K562 (cell line): ENCODE data around the gene GSTM1. TPM values are rescaled to one million over a fixed set of nuclear protein-coding genes. Genes with fewer than 3 reads are reported as not detected.

Source experiments
- ATAC-seq: fragments of 200-7000 bp; cut with Tn5 transposase; 3 replicates; pipeline ENCODE4 v1.9.1; 2020; ENCODE audit warnings: moderate library complexity
- BruUV-seq: library from RNA; stranded (reverse); fragments of 400-500 nt; replicated peaks from 2 replicates; lab custom pipeline; 2021; lab: Mats Ljungman, UMichigan
- CTCF ChIA-PET: fragments of 300-600 bp; formaldehyde crosslinking; extraction: SDS; loops from one replicate; lab custom pipeline; 2021; ENCODE audit warnings: low intra/inter-chr PET ratio; lab: Yijun Ruan, JAX
- POLR2A ChIA-PET: fragments of 300-600, 350-650 bp; sonication (Branson Sonifier 250); formaldehyde crosslinking; extraction: SDS; loops from one replicate; lab custom pipeline; 2021; ENCODE audit warnings: antibody characterized with exemption, inconsistent platforms; lab: Yijun Ruan, JAX
- DNase-seq, 4 experiments: peaks; one replicate each; pipeline versions ENCODE4 v3.0.0 to v3.0.0-alpha.2; 2011 to 2018; ENCODE audit warnings: low spot score in 3 of 4, mixed read lengths in 3 of 4; ENCODE audit errors: extremely low read depth in 1 of 4
- FAIRE-seq: peaks from 2 replicates; lab custom pipeline; 2011; peaks lifted over from hg19 to GRCh38; lab: Jason Lieb, UNC
- H2AFZ ChIP-seq: 2 replicates; pipeline ENCODE4 v1.6.0; 2011; ENCODE audit warnings: low read depth, low read length, control low read depth, inconsistent platforms
- H3K27ac ChIP-seq: fragments of 200-600 bp; 3 replicates; pipeline ENCODE4 v1.8.0; 2011; ENCODE audit warnings: low read depth, mild to moderate bottlenecking, control low read depth, inconsistent platforms, low read length, moderate library complexity, mixed read lengths; ENCODE audit errors: extremely low read depth
- H3K27me3 ChIP-seq, 2 experiments: fragments of 300-600 bp in 1 of 2; 2 replicates in 1 of 2; 3 replicates in 1 of 2; pipeline versions ENCODE4 v1.6.0 to v1.8.0; 2011; ENCODE audit warnings: inconsistent platforms in 2 of 2, low read length in 2 of 2, mild to moderate bottlenecking in 1 of 2, mixed read lengths in 1 of 2, moderate library complexity in 1 of 2; ENCODE audit not compliant: control insufficient read depth in 2 of 2, insufficient read depth in 2 of 2
- H3K36me3 ChIP-seq: fragments of 300-600 bp; 3 replicates; pipeline ENCODE4 v1.8.0; 2011; ENCODE audit warnings: mild to moderate bottlenecking, low read length, inconsistent platforms; ENCODE audit not compliant: control insufficient read depth, insufficient read depth
- H3K4me1 ChIP-seq, 2 experiments: fragments of 200-600 bp in 1 of 2; replicated peaks in 1 of 2; 2 replicates in 1 of 2; 3 replicates in 1 of 2; pipeline versions ENCODE4 v1.5.1 to v1.8.0; 2011; ENCODE audit warnings: inconsistent platforms in 2 of 2, low read length in 2 of 2, mild to moderate bottlenecking in 1 of 2, mixed read lengths in 1 of 2, moderate library complexity in 1 of 2; ENCODE audit not compliant: control insufficient read depth in 2 of 2, insufficient read depth in 2 of 2
- H3K4me2 ChIP-seq: 2 replicates; pipeline ENCODE4 v1.6.1; 2011; ENCODE audit warnings: low read length, control low read depth, inconsistent platforms, mixed read lengths; ENCODE audit not compliant: insufficient read depth
- H3K4me3 ChIP-seq: fragments of 200-600 bp; sonication (generic), shearing (Covaris generic); 2 replicates; pipeline ENCODE4 v1.5.1; 2016; ENCODE audit warnings: control low read depth, inconsistent platforms
- H3K79me2 ChIP-seq: fragments of 200-600 bp; 3 replicates; pipeline ENCODE4 v1.8.0; 2011; ENCODE audit warnings: low read length, inconsistent platforms; ENCODE audit not compliant: control insufficient read depth, insufficient read depth
- H3K9ac ChIP-seq, 2 experiments: 2 replicates each; pipeline versions ENCODE4 v1.6.0 to v1.6.1; 2011; ENCODE audit warnings: low read depth in 2 of 2, low read length in 2 of 2, control low read depth in 1 of 2, inconsistent platforms in 1 of 2, mild to moderate bottlenecking in 1 of 2, mixed read lengths in 1 of 2; ENCODE audit not compliant: insufficient read depth in 1 of 2
- H3K9me1 ChIP-seq: one replicate; pipeline ENCODE4 v1.6.0; 2011; ENCODE audit warnings: inconsistent platforms, mild to moderate bottlenecking, low read length, moderate library complexity; ENCODE audit not compliant: control insufficient read depth, insufficient read depth
- H3K9me3 ChIP-seq: replicated peaks from 2 replicates; pipeline ENCODE4 v1.5.1; 2011; ENCODE audit warnings: low read depth, low read length, inconsistent platforms; ENCODE audit not compliant: control insufficient read depth, insufficient read depth
- H4K20me1 ChIP-seq: replicated peaks from 2 replicates; pipeline ENCODE4 v1.6.1; 2011; ENCODE audit warnings: low read length, inconsistent platforms, mixed read lengths; ENCODE audit not compliant: control insufficient read depth, insufficient read depth
- CHD4 ChIP-seq: fragments of 200-600 bp; sonication (generic); IDR thresholded peaks from 3 replicates; pipeline ENCODE4 v1.6.1; 2012; ENCODE audit warnings: low read depth, mild to moderate bottlenecking, mixed read lengths, low read length, inconsistent platforms; ENCODE audit not compliant: insufficient read depth, insufficient replicate concordance, poor library complexity, severe bottlenecking
- DPF2 ChIP-seq: fragments of 450-650 bp; IDR thresholded peaks from 2 replicates; pipeline ENCODE4 v1.6.1; 2016
- FOXK2 ChIP-seq, 2 experiments: fragments of 450-650 bp; IDR thresholded peaks in 1 of 2; conservative IDR thresholded peaks in 1 of 2; 2 replicates each; pipeline ENCODE4 v1.6.1; 2016; ENCODE audit warnings: low read depth in 2 of 2, mild to moderate bottlenecking in 1 of 2
- KLF13 ChIP-seq: fragments of 450-650 bp; IDR thresholded peaks from 2 replicates; pipeline ENCODE4 v1.6.1; 2016; ENCODE audit warnings: missing genetic modification characterization, low read depth, mild to moderate bottlenecking, missing compliant biosample characterization, moderate library complexity, borderline replicate concordance
- NCOA4 ChIP-seq: fragments of 450-650 bp; IDR thresholded peaks from 2 replicates; pipeline ENCODE4 v1.6.1; 2018; ENCODE audit warnings: mild to moderate bottlenecking; ENCODE audit not compliant: partially characterized antibody
- RBM39 ChIP-seq: fragments of 200-400 bp; formaldehyde crosslinking; optimal IDR thresholded peaks from 2 replicates; pipeline ENCODE3; 2018; ENCODE audit warnings: low read depth, low read length
- STAT5B ChIP-seq: fragments of 250-450 bp; sonication (Bioruptor Pico); IDR thresholded peaks from 2 replicates; pipeline ENCODE4 v1.8.0; 2021; ENCODE audit warnings: mild to moderate bottlenecking, inconsistent platforms
- ZNF586 ChIP-seq: fragments of 450-650 bp; formaldehyde crosslinking; conservative IDR thresholded peaks from 2 replicates; pipeline ENCODE4 v1.4.0; 2020; ENCODE audit warnings: mild to moderate bottlenecking, moderate library complexity
- ZNF79 ChIP-seq: fragments of 250-450 bp; sonication (Bioruptor Pico); IDR thresholded peaks from 2 replicates; pipeline ENCODE4 v1.4.0; 2020; ENCODE audit warnings: low read depth, mild to moderate bottlenecking, moderate library complexity
- WGBS: fragments of 100-300 bp; shearing (Covaris generic); methylation state at CpG from one replicate; pipeline ENCODE4 v1.1.6; 2016; ENCODE audit warnings: low coverage, mixed read lengths; ENCODE audit not compliant: insufficient coverage; ENCODE audit errors: missing lambda C conversion rate; 5-methylcytosine and 5-hydroxymethylcytosine counted together
- in situ Hi-C: fragments of 300-500 bp; cut with MboI; formaldehyde crosslinking; loops from 4 replicates; pipeline ENCODE4 v1.15.0; 2018; ENCODE audit warnings: inconsistent platforms, mixed read lengths
- intact Hi-C: fragments of 100-400 bp; cut with micrococcal nuclease; formaldehyde crosslinking; loops from 2 replicates; pipeline ENCODE4 v1.14.2; 2022
- polyA plus RNA-seq, 8 experiments: library from polyadenylated mRNA; depleted of rRNA in 4 of 8; stranded (reverse) in 5 of 8; unstranded in 3 of 8; fragments of >200 nt; fragmentation: Nextera tagmentation in 2 of 8; fragmentation: Illumina TruSeq in 1 of 8; extraction: Ambion mirVana in 2 of 8; extraction: Trizol in 1 of 8; gene quantifications; 2 replicates each; pipeline versions ENCODE4 v1.2.1 to v1.2.3, GENCODE V29; 2011 to 2014; ENCODE audit warnings: inconsistent platforms in 1 of 8, missing spikeins in 1 of 8
- total RNA-seq, 7 experiments: library from RNA; depleted of rRNA in 6 of 7; stranded (reverse); fragments of >200 nt in 6 of 7; fragmentation: Illumina TruSeq in 2 of 7; extraction: Trizol in 2 of 7; gene quantifications; 2 replicates each; pipeline versions ENCODE4 v1.2.1 to v1.2.3, GENCODE V29; 2011 to 2021; ENCODE audit warnings: low replicate concordance in 1 of 7
- TF ChIP-seq, protein P1 (sequence below): IDR thresholded peaks from 3 replicates; pipeline ENCODE4 v1.6.1; 2011; ENCODE audit warnings: borderline replicate concordance, mild to moderate bottlenecking, moderate library complexity; ENCODE audit not compliant: insufficient read length; ENCODE audit errors: extremely low read depth
- TF ChIP-seq, protein P2 (sequence below): IDR thresholded peaks from 2 replicates; pipeline ENCODE4 v1.6.1; 2012; ENCODE audit warnings: low read depth, low read length, improper control_type of control experiment, borderline replicate concordance
- TF ChIP-seq, protein P3 (sequence below): fragments of 200-800 bp; sonication (Bioruptor generic); IDR thresholded peaks from 2 replicates; pipeline ENCODE4 v1.6.1; 2017; ENCODE audit warnings: missing genetic modification characterization, missing compliant biosample characterization

Gene GSTM1
- total and polyA plus RNA-seq, 9 of the 15 experiments (the other 6 are each of a cell fraction or from before 2014, with no cell fraction given) = not detected

DNA sequence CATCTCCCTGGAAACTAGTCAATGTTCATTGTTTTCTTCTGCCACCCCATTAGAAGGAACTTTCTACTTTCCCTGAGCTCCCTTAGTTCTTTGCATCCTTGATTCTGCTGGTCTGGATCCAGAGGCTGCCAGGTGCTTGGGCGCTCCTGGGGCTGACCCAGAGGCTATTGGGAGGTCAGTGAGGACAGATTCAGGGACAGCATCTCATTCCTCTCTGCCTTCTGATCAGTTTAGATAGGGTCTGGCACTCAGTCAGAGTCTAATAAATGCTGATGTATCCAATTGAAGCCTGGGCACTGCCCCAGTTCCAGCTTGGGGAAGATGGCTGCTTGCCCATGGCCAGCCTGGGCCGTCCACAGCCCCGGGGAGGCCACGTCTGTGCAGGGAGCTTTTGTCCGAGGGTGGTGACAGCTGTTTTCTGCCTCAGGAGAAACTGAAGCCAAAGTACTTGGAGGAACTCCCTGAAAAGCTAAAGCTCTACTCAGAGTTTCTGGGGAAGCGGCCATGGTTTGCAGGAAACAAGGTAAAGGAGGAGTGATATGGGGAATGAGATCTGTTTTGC lies 2.3 kb downstream of the GSTM1 start:
- Histone ChIP-seq H2AFZ (no peak overlapping the region), H4K20me1 (no peaks in the 10 kb centered on the region), H3K4me1 (no peaks in the 10 kb centered on the region), H3K9me1 (no peaks in the 10 kb centered on the region), H3K36me3 (no peaks in the 10 kb centered on the region), H3K27me3 (no peaks in the 10 kb centered on the region), H3K27ac (no peak overlapping the region), H3K9me3 (no peaks in the 10 kb centered on the region), H3K4me3 (no peak overlapping the region), H3K79me2 (no peaks in the 10 kb centered on the region), H3K9ac (no peak overlapping the region), H3K4me2 (no peak overlapping the region)
- ATAC-seq (no peak), DNase-seq (no peak), FAIRE-seq (no peak)
- no CpG with 5 or more reads among the region's 6 CpGs for WGBS
- intact Hi-C loops (no loop called here), in situ Hi-C loops (no loop called here)
- no TSS peak for BruUV-seq
- CTCF ChIA-PET = no interaction called here
- POLR2A ChIA-PET = no interaction called here
- TF ChIP-seq KLF13 (tag) (no peak), RBM39 (no peak), STAT5B (CRISPR knock-in tag) (no peak), CHD4 (no peak), FOXK2 (conservative IDR thresholded peaks at IDR 0.05 in 1 of 2, IDR thresholded peaks at IDR 0.05 in 1 of 2; ENCODE audit: low read depth in 2 of 2) (no peak), NCOA4 (no peak), ZNF586 (CRISPR knock-in tag) (no peak), ZNF79 (CRISPR knock-in tag) (no peak), DPF2 (no peak)
- TF ChIP-seq, protein P1, sequence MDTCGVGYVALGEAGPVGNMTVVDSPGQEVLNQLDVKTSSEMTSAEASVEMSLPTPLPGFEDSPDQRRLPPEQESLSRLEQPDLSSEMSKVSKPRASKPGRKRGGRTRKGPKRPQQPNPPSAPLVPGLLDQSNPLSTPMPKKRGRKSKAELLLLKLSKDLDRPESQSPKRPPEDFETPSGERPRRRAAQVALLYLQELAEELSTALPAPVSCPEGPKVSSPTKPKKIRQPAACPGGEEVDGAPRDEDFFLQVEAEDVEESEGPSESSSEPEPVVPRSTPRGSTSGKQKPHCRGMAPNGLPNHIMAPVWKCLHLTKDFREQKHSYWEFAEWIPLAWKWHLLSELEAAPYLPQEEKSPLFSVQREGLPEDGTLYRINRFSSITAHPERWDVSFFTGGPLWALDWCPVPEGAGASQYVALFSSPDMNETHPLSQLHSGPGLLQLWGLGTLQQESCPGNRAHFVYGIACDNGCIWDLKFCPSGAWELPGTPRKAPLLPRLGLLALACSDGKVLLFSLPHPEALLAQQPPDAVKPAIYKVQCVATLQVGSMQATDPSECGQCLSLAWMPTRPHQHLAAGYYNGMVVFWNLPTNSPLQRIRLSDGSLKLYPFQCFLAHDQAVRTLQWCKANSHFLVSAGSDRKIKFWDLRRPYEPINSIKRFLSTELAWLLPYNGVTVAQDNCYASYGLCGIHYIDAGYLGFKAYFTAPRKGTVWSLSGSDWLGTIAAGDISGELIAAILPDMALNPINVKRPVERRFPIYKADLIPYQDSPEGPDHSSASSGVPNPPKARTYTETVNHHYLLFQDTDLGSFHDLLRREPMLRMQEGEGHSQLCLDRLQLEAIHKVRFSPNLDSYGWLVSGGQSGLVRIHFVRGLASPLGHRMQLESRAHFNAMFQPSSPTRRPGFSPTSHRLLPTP = no peak
- TF ChIP-seq, protein P2, sequence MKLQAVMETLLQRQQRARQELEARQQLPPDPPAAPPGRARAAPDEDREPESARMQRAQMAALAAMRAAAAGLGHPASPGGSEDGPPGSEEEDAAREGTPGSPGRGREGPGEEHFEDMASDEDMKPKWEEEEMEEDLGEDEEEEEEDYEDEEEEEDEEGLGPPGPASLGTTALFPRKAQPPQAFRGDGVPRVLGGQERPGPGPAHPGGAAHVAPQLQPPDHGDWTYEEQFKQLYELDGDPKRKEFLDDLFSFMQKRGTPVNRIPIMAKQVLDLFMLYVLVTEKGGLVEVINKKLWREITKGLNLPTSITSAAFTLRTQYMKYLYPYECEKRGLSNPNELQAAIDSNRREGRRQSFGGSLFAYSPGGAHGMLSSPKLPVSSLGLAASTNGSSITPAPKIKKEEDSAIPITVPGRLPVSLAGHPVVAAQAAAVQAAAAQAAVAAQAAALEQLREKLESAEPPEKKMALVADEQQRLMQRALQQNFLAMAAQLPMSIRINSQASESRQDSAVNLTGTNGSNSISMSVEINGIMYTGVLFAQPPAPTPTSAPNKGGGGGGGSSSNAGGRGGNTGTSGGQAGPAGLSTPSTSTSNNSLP = no peak
- TF ChIP-seq, protein P3, sequence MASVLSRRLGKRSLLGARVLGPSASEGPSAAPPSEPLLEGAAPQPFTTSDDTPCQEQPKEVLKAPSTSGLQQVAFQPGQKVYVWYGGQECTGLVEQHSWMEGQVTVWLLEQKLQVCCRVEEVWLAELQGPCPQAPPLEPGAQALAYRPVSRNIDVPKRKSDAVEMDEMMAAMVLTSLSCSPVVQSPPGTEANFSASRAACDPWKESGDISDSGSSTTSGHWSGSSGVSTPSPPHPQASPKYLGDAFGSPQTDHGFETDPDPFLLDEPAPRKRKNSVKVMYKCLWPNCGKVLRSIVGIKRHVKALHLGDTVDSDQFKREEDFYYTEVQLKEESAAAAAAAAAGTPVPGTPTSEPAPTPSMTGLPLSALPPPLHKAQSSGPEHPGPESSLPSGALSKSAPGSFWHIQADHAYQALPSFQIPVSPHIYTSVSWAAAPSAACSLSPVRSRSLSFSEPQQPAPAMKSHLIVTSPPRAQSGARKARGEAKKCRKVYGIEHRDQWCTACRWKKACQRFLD (CRISPR knock-in tag) = no peak
